K562 (cell line): ENCODE results near the gene FAM222A. TPM values are rescaled to one million over a fixed set of nuclear protein-coding genes. Genes with fewer than 3 reads are reported as not detected.

Source experiments
- ARHGAP35 ChIP-seq: fragments of 450-650 bp; IDR thresholded peaks from 2 replicates; pipeline ENCODE4 v1.6.1; 2018; ENCODE audit not compliant: partially characterized antibody
- CREB5 ChIP-seq: fragments of 250-450 bp; sonication (Bioruptor Pico); IDR thresholded peaks from 2 replicates; pipeline ENCODE4 v1.5.0; 2020; ENCODE audit warnings: mild to moderate bottlenecking
- RERE ChIP-seq: sonication (generic); formaldehyde crosslinking; IDR thresholded peaks from 2 replicates; pipeline ENCODE4 v1.8.0; 2023; ENCODE audit warnings: missing genetic modification reagents, mild to moderate bottlenecking, borderline replicate concordance
- ZKSCAN1 ChIP-seq: fragments of 150-350 bp; IDR thresholded peaks from 2 replicates; pipeline ENCODE4 v1.6.1; 2016; ENCODE audit warnings: low read depth, low read length
- ZNF175 ChIP-seq: fragments of 200-800 bp; sonication (Bioruptor generic); IDR thresholded peaks from 2 replicates; pipeline ENCODE4 v1.6.1; 2016; ENCODE audit warnings: low read depth, mild to moderate bottlenecking, missing genetic modification characterization, missing compliant biosample characterization
- ZNF431 ChIP-seq: sonication (generic); formaldehyde crosslinking; IDR thresholded peaks from 2 replicates; pipeline ENCODE4 v1.8.0; 2022; ENCODE audit warnings: mild to moderate bottlenecking, missing genetic modification reagents
- polyA plus RNA-seq, 8 experiments: library from polyadenylated mRNA; depleted of rRNA in 4 of 8; stranded (reverse) in 5 of 8; unstranded in 3 of 8; fragments of >200 nt; fragmentation: Nextera tagmentation in 2 of 8; fragmentation: Illumina TruSeq in 1 of 8; extraction: Ambion mirVana in 2 of 8; extraction: Trizol in 1 of 8; gene quantifications; 2 replicates each; pipeline versions ENCODE4 v1.2.1 to v1.2.3, GENCODE V29; 2011 to 2014; ENCODE audit warnings: inconsistent platforms in 1 of 8, missing spikeins in 1 of 8
- total RNA-seq, 7 experiments: library from RNA; depleted of rRNA in 6 of 7; stranded (reverse); fragments of >200 nt in 6 of 7; fragmentation: Illumina TruSeq in 2 of 7; extraction: Trizol in 2 of 7; gene quantifications; 2 replicates each; pipeline versions ENCODE4 v1.2.1 to v1.2.3, GENCODE V29; 2011 to 2021; ENCODE audit warnings: low replicate concordance in 1 of 7

The FAM222A gene
- total and polyA plus RNA-seq, 9 of the 15 experiments (the other 6 are each of a cell fraction or from before 2014, with no cell fraction given), result 0.03 to 0.36 (median 0.12) TPM; not detected in 1

- TF ChIP-seq RERE (CRISPR knock-in tag) (no peak), ZNF175 (CRISPR knock-in tag) (no peak), ARHGAP35 (no peak), ZKSCAN1 (no peak), CREB5 (CRISPR knock-in tag) (no peak), ZNF431 (CRISPR knock-in tag) (no peak)
Measured at GRCh38 chr12:109767991-109768900, 54.6 kb downstream of the FAM222A start (continued).
